ENCODE results near the gene MLST8. TPM values are rescaled to one million over a fixed set of nuclear protein-coding genes. Genes with fewer than 3 reads are reported as not detected.

The MLST8 gene
- polyA plus RNA-seq, 1 donor (not counting 4 experiments of a cell fraction or from before 2014, with no cell fraction given) = 35.7 TPM

- no peak overlapping the region for H3K4me2 ChIP-seq (ENCODE audit: control insufficient read depth, extremely low read depth, insufficient read depth, low read depth, low read length)
- no peak overlapping the region for H3K9ac ChIP-seq (ENCODE audit: control insufficient read depth, extremely low read depth, insufficient read depth, low read length)
- H3K4me1 ChIP-seq (ENCODE audit: control insufficient read depth, extremely low read depth, insufficient read depth, low read length) = peaks cover 4% of the 10 kb centered on the region
- H2AFZ ChIP-seq (ENCODE audit: control insufficient read depth, low read length) = no peak overlapping the region
- FAIRE-seq (no peak), DNase-seq (ENCODE audit: low read depth, low spot score) (no peak)
- no peaks in the 10 kb centered on the region for H3K79me2 ChIP-seq (ENCODE audit: control insufficient read depth, insufficient read depth, low read length)
- H3K9me1 ChIP-seq (ENCODE audit: control insufficient read depth, extremely low read depth, insufficient read depth, low read length) = no peaks in the 10 kb centered on the region
- no peak overlapping the region for H3K27ac ChIP-seq (ENCODE audit: control insufficient read depth, insufficient read depth, low read length)
- no peaks in the 10 kb centered on the region for H3K9me3 ChIP-seq (ENCODE audit: control insufficient read depth, low read depth, low read length)
- TF ChIP-seq CTCF (optimal IDR thresholded peaks at IDR 0.05 in 1 of 3, IDR thresholded peaks at IDR 0.05 in 1 of 3, conservative IDR thresholded peaks at IDR 0.05 in 1 of 3; ENCODE audit: extremely low read depth in 1 of 3, insufficient read depth in 2 of 3, low read length in 3 of 3) (peak in 1 of 3 experiments; percentile 13), EZH2 (IDR thresholded peaks at IDR 0.05; ENCODE audit: low read length) (no peak)
- H3K4me3 ChIP-seq (ENCODE audit: control insufficient read depth in 2 of 3, extremely low read depth in 1 of 3, insufficient read depth in 2 of 3, low read depth in 1 of 3, low read length in 3 of 3) = no peak overlapping the region
- peaks cover 22 to 29% of the 10 kb centered on the region in 2 experiments for H3K36me3 ChIP-seq (ENCODE audit: control insufficient read depth in 2 of 2, extremely low read depth in 1 of 2, insufficient read depth in 2 of 2, low read length in 2 of 2)
- H3K27me3 ChIP-seq (ENCODE audit: control insufficient read depth, extremely low read depth, insufficient read depth, low read length) = peaks cover 2% of the 10 kb centered on the region
- dilution Hi-C loops (cut with MboI; ENCODE audit: extremely low pct_ligation_motif_present, low sequenced_read_pairs) = no loop called here
- no peaks in the 10 kb centered on the region for H4K20me1 ChIP-seq (ENCODE audit: control insufficient read depth, extremely low read depth, insufficient read depth, low read length)
Observed at GRCh38 chr16:2178321-2179106, 26.7 kb upstream of the MLST8 start.

GRCh38 chr16:2179107-2179501 is 26.1 kb upstream of the MLST8 start:
- FAIRE-seq (no peak), DNase-seq (ENCODE audit: low read depth, low spot score) (no peak)
- dilution Hi-C loops (cut with MboI; ENCODE audit: extremely low pct_ligation_motif_present, low sequenced_read_pairs) = no loop called here
- Histone ChIP-seq H4K20me1 (ENCODE audit: control insufficient read depth, extremely low read depth, insufficient read depth, low read length) (no peaks in the 10 kb centered on the region), H3K4me1 (ENCODE audit: control insufficient read depth, extremely low read depth, insufficient read depth, low read length) (peaks cover 4% of the 10 kb centered on the region), H3K4me3 (ENCODE audit: control insufficient read depth in 2 of 3, extremely low read depth in 1 of 3, insufficient read depth in 2 of 3, low read depth in 1 of 3, low read length in 3 of 3) (peak overlapping the region in 1 of 3 experiments; percentile 8), H2AFZ (ENCODE audit: control insufficient read depth, low read length) (no peak overlapping the region), H3K79me2 (ENCODE audit: control insufficient read depth, insufficient read depth, low read length) (no peaks in the 10 kb centered on the region), H3K9me3 (ENCODE audit: control insufficient read depth, low read depth, low read length) (no peaks in the 10 kb centered on the region), H3K9ac (ENCODE audit: control insufficient read depth, extremely low read depth, insufficient read depth, low read length) (no peak overlapping the region), H3K27ac (ENCODE audit: control insufficient read depth, insufficient read depth, low read length) (no peak overlapping the region), H3K4me2 (ENCODE audit: control insufficient read depth, extremely low read depth, insufficient read depth, low read depth, low read length) (peak overlapping the region; percentile 6), H3K9me1 (ENCODE audit: control insufficient read depth, extremely low read depth, insufficient read depth, low read length) (no peaks in the 10 kb centered on the region), H3K27me3 (ENCODE audit: control insufficient read depth, extremely low read depth, insufficient read depth, low read length) (peaks cover 2% of the 10 kb centered on the region), H3K36me3 (ENCODE audit: control insufficient read depth in 2 of 2, extremely low read depth in 1 of 2, insufficient read depth in 2 of 2, low read length in 2 of 2) (peaks cover 19 to 25% of the 10 kb centered on the region in 2 experiments)
- TF ChIP-seq CTCF (optimal IDR thresholded peaks at IDR 0.05 in 1 of 3, IDR thresholded peaks at IDR 0.05 in 1 of 3, conservative IDR thresholded peaks at IDR 0.05 in 1 of 3; ENCODE audit: extremely low read depth in 1 of 3, insufficient read depth in 2 of 3, low read length in 3 of 3) = no peak
- no peak for TF ChIP-seq EZH2 (IDR thresholded peaks at IDR 0.05; ENCODE audit: low read length)

All from keratinocyte (primary cell).